K562 (cell line): ENCODE results near the gene SPPL2C. TPM values are rescaled to one million over a fixed set of nuclear protein-coding genes. Genes with fewer than 3 reads are reported as not detected.

Experiments used
- ATAC-seq: fragments of 200-7000 bp; cut with Tn5 transposase; 3 replicates; pipeline ENCODE4 v1.9.1; 2020; ENCODE audit warnings: moderate library complexity
- BruUV-seq: library from RNA; stranded (reverse); fragments of 400-500 nt; replicated peaks from 2 replicates; lab custom pipeline; 2021; lab: Mats Ljungman, UMichigan
- CTCF ChIA-PET: fragments of 300-600 bp; formaldehyde crosslinking; extraction: SDS; loops from one replicate; lab custom pipeline; 2021; ENCODE audit warnings: low intra/inter-chr PET ratio; lab: Yijun Ruan, JAX
- POLR2A ChIA-PET: fragments of 300-600, 350-650 bp; sonication (Branson Sonifier 250); formaldehyde crosslinking; extraction: SDS; loops from one replicate; lab custom pipeline; 2021; ENCODE audit warnings: antibody characterized with exemption, inconsistent platforms; lab: Yijun Ruan, JAX
- DNase-seq, 4 experiments: peaks; one replicate each; pipeline versions ENCODE4 v3.0.0 to v3.0.0-alpha.2; 2011 to 2018; ENCODE audit warnings: low spot score in 3 of 4, mixed read lengths in 3 of 4; ENCODE audit errors: extremely low read depth in 1 of 4
- FAIRE-seq: peaks from 2 replicates; lab custom pipeline; 2011; peaks lifted over from hg19 to GRCh38; lab: Jason Lieb, UNC
- H2AFZ ChIP-seq: 2 replicates; pipeline ENCODE4 v1.6.0; 2011; ENCODE audit warnings: low read depth, low read length, control low read depth, inconsistent platforms
- H3K27ac ChIP-seq: fragments of 200-600 bp; 3 replicates; pipeline ENCODE4 v1.8.0; 2011; ENCODE audit warnings: low read depth, mild to moderate bottlenecking, control low read depth, inconsistent platforms, low read length, moderate library complexity, mixed read lengths; ENCODE audit errors: extremely low read depth
- H3K27me3 ChIP-seq, 2 experiments: fragments of 300-600 bp in 1 of 2; 2 replicates in 1 of 2; 3 replicates in 1 of 2; pipeline versions ENCODE4 v1.6.0 to v1.8.0; 2011; ENCODE audit warnings: inconsistent platforms in 2 of 2, low read length in 2 of 2, mild to moderate bottlenecking in 1 of 2, mixed read lengths in 1 of 2, moderate library complexity in 1 of 2; ENCODE audit not compliant: control insufficient read depth in 2 of 2, insufficient read depth in 2 of 2
- H3K36me3 ChIP-seq: fragments of 300-600 bp; 3 replicates; pipeline ENCODE4 v1.8.0; 2011; ENCODE audit warnings: mild to moderate bottlenecking, low read length, inconsistent platforms; ENCODE audit not compliant: control insufficient read depth, insufficient read depth
- H3K4me1 ChIP-seq, 2 experiments: fragments of 200-600 bp in 1 of 2; replicated peaks in 1 of 2; 2 replicates in 1 of 2; 3 replicates in 1 of 2; pipeline versions ENCODE4 v1.5.1 to v1.8.0; 2011; ENCODE audit warnings: inconsistent platforms in 2 of 2, low read length in 2 of 2, mild to moderate bottlenecking in 1 of 2, mixed read lengths in 1 of 2, moderate library complexity in 1 of 2; ENCODE audit not compliant: control insufficient read depth in 2 of 2, insufficient read depth in 2 of 2
- H3K4me2 ChIP-seq: 2 replicates; pipeline ENCODE4 v1.6.1; 2011; ENCODE audit warnings: low read length, control low read depth, inconsistent platforms, mixed read lengths; ENCODE audit not compliant: insufficient read depth
- H3K4me3 ChIP-seq: fragments of 200-600 bp; sonication (generic), shearing (Covaris generic); 2 replicates; pipeline ENCODE4 v1.5.1; 2016; ENCODE audit warnings: control low read depth, inconsistent platforms
- H3K79me2 ChIP-seq: fragments of 200-600 bp; 3 replicates; pipeline ENCODE4 v1.8.0; 2011; ENCODE audit warnings: low read length, inconsistent platforms; ENCODE audit not compliant: control insufficient read depth, insufficient read depth
- H3K9ac ChIP-seq, 2 experiments: 2 replicates each; pipeline versions ENCODE4 v1.6.0 to v1.6.1; 2011; ENCODE audit warnings: low read depth in 2 of 2, low read length in 2 of 2, control low read depth in 1 of 2, inconsistent platforms in 1 of 2, mild to moderate bottlenecking in 1 of 2, mixed read lengths in 1 of 2; ENCODE audit not compliant: insufficient read depth in 1 of 2
- H3K9me1 ChIP-seq: one replicate; pipeline ENCODE4 v1.6.0; 2011; ENCODE audit warnings: inconsistent platforms, mild to moderate bottlenecking, low read length, moderate library complexity; ENCODE audit not compliant: control insufficient read depth, insufficient read depth
- H3K9me3 ChIP-seq: replicated peaks from 2 replicates; pipeline ENCODE4 v1.5.1; 2011; ENCODE audit warnings: low read depth, low read length, inconsistent platforms; ENCODE audit not compliant: control insufficient read depth, insufficient read depth
- H4K20me1 ChIP-seq: replicated peaks from 2 replicates; pipeline ENCODE4 v1.6.1; 2011; ENCODE audit warnings: low read length, inconsistent platforms, mixed read lengths; ENCODE audit not compliant: control insufficient read depth, insufficient read depth
- C11orf30 ChIP-seq: fragments of 450-650 bp; IDR thresholded peaks from 2 replicates; pipeline ENCODE4 v1.6.1; 2016; ENCODE audit warnings: low read depth, mild to moderate bottlenecking
- ESRRA ChIP-seq: fragments of 450-650 bp; IDR thresholded peaks from 2 replicates; pipeline ENCODE4 v1.6.1; 2014; ENCODE audit warnings: low read depth, mild to moderate bottlenecking, moderate library complexity, borderline replicate concordance
- HMG20A ChIP-seq: fragments of 450-650 bp; formaldehyde crosslinking; conservative IDR thresholded peaks from 2 replicates; pipeline ENCODE4 v1.4.0; 2020; ENCODE audit warnings: mild to moderate bottlenecking, mixed read lengths
- IFI16 ChIP-seq: fragments of 250-450 bp; sonication (Bioruptor Pico); IDR thresholded peaks from 2 replicates; pipeline ENCODE4 v2.1.2; 2022; ENCODE audit warnings: mild to moderate bottlenecking, inconsistent platforms
- MAFG ChIP-seq: fragments of 450-650 bp; conservative IDR thresholded peaks from 2 replicates; pipeline ENCODE4 v1.6.1; 2016; ENCODE audit warnings: missing genetic modification characterization, missing compliant biosample characterization
- NFE2 ChIP-seq: IDR thresholded peaks from 2 replicates; pipeline ENCODE4 v1.6.1; 2014; ENCODE audit warnings: antibody characterized with exemption, low read depth
- SMARCA5 ChIP-seq: fragments of 450-650 bp; IDR thresholded peaks from 2 replicates; pipeline ENCODE4 v1.6.1; 2016
- ZBTB40 ChIP-seq, 2 experiments: fragments of 450-650 bp in 1 of 2; sonication (generic) in 1 of 2; formaldehyde crosslinking in 1 of 2; IDR thresholded peaks; 2 replicates each; pipeline versions ENCODE4 v1.7.1 to v1.9.0; 2016 to 2022; ENCODE audit warnings: inconsistent platforms in 1 of 2, mild to moderate bottlenecking in 1 of 2, missing genetic modification reagents in 1 of 2
- WGBS: fragments of 100-300 bp; shearing (Covaris generic); methylation state at CpG from one replicate; pipeline ENCODE4 v1.1.6; 2016; ENCODE audit warnings: low coverage, mixed read lengths; ENCODE audit not compliant: insufficient coverage; ENCODE audit errors: missing lambda C conversion rate; 5-methylcytosine and 5-hydroxymethylcytosine counted together
- in situ Hi-C: fragments of 300-500 bp; cut with MboI; formaldehyde crosslinking; loops from 4 replicates; pipeline ENCODE4 v1.15.0; 2018; ENCODE audit warnings: inconsistent platforms, mixed read lengths
- intact Hi-C: fragments of 100-400 bp; cut with micrococcal nuclease; formaldehyde crosslinking; loops from 2 replicates; pipeline ENCODE4 v1.14.2; 2022
- polyA plus RNA-seq, 8 experiments: library from polyadenylated mRNA; depleted of rRNA in 4 of 8; stranded (reverse) in 5 of 8; unstranded in 3 of 8; fragments of >200 nt; fragmentation: Nextera tagmentation in 2 of 8; fragmentation: Illumina TruSeq in 1 of 8; extraction: Ambion mirVana in 2 of 8; extraction: Trizol in 1 of 8; gene quantifications; 2 replicates each; pipeline versions ENCODE4 v1.2.1 to v1.2.3, GENCODE V29; 2011 to 2014; ENCODE audit warnings: inconsistent platforms in 1 of 8, missing spikeins in 1 of 8
- total RNA-seq, 7 experiments: library from RNA; depleted of rRNA in 6 of 7; stranded (reverse); fragments of >200 nt in 6 of 7; fragmentation: Illumina TruSeq in 2 of 7; extraction: Trizol in 2 of 7; gene quantifications; 2 replicates each; pipeline versions ENCODE4 v1.2.1 to v1.2.3, GENCODE V29; 2011 to 2021; ENCODE audit warnings: low replicate concordance in 1 of 7

SPPL2C gene
- total and polyA plus RNA-seq, 9 of the 15 experiments (the other 6 are each of a cell fraction or from before 2014, with no cell fraction given): not detected

DNA sequence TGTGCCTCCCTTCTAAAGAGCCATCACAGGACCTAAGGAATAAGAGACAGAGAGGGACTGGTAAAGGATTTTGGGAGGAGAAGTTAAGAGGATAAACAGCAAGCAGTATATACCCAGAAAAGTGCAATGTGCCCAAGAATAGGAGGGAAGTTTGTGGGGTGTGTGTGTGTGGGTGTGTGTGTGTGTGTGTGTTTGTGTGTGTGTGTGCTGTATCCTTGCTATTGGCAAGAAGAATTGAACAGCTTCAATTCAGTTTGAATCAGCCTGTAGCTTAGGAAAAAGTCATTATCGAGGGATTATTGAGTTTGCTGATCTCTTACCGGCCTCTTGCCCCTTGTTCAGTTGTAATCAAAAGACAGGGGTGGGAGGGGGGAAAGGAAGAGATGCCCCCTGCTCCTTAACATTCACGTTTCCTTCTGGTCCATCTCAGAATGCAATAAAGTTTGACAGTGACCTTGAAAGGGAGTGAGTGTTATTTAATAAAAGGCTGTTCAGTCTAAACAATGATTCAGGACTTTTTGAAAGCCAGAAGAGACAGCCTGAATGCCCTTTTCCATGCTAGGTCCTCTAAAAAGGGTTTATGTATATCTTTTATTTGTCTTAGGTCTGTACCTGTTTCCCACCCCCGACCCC, 25.8 kb downstream of the SPPL2C start:
- Histone ChIP-seq H3K4me2 (peak overlapping the region; percentile 13; the same call in 1 of the 2 replicates), H3K9ac (no peak overlapping the region), H2AFZ (no peak overlapping the region), H3K79me2 (no peaks in the 10 kb centered on the region), H3K27ac (no peak overlapping the region), H3K36me3 (no peaks in the 10 kb centered on the region), H3K9me3 (no peaks in the 10 kb centered on the region), H3K4me3 (no peak overlapping the region), H3K27me3 (peaks cover 3 to 13% of the 10 kb centered on the region in 2 experiments; a peak in 1 of 5 replicates), H3K4me1 (peaks cover 3 to 11% of the 10 kb centered on the region in 2 experiments; a peak in 2 of 5 replicates), H4K20me1 (no peaks in the 10 kb centered on the region), H3K9me1 (no peaks in the 10 kb centered on the region)
- CTCF ChIA-PET: no interaction called here
- no peak for FAIRE-seq
- POLR2A ChIA-PET: interaction anchor here (0.6 kb wide), 1 partner anchor 9 kb away, joined by 3 read pairs; no protein-coding TSS in a partner anchor
- TF ChIP-seq HMG20A (CRISPR knock-in tag): no peak
- TF ChIP-seq IFI16 (CRISPR knock-in tag): no peak
- TF ChIP-seq NFE2: peak; percentile 35; the same call in 1 of the 2 replicates
- TF ChIP-seq C11orf30: 0 out of 2 replicates have a peak, but pooled peaks have one; percentile 17
- TF ChIP-seq SMARCA5: 0 out of 2 replicates have a peak, but pooled peaks have one; percentile 28
- peak; percentile 25; the same call in 1 of the 2 replicates for TF ChIP-seq MAFG (tag)
- peak; percentile 83 for TF ChIP-seq ZBTB40 (IDR thresholded peaks at IDR 0.05)
- TF ChIP-seq ZBTB40 (CRISPR knock-in tag; IDR thresholded peaks at IDR 0.05): no peak
- TF ChIP-seq ESRRA: peak; percentile 73; the same call in 1 of the 2 replicates
- in situ Hi-C loops (no loop called here), intact Hi-C loops (no loop called here)
- DNase-seq: no peak
- no TSS peak for BruUV-seq
- 6% methylated on average over 4 of the region's 4 CpGs for WGBS
- ATAC-seq: no peak
